Glutamatergic neuron (in vitro differentiated cells): ENCODE measurements around the gene TRAIP. TPM values are rescaled to one million over a fixed set of nuclear protein-coding genes. Genes with fewer than 3 reads are reported as not detected.
A peak's percentile ranks its signal among the peaks of the same experiment; 100 is the strongest.

Experiments used
- DNase-seq: peaks from one replicate; pipeline ENCODE4 v3.0.0; 2022
- H3K27ac Mint-ChIP-seq: one replicate; pipeline ENCODE4 v1.8.0; 2020; ENCODE audit warnings: mild to moderate bottlenecking, mixed read lengths, inconsistent platforms; ENCODE audit not compliant: unreplicated experiment
- H3K27me3 Mint-ChIP-seq: one replicate; pipeline ENCODE4 v1.8.0; 2020; ENCODE audit warnings: mild to moderate bottlenecking, moderate library complexity, mixed read lengths, inconsistent platforms; ENCODE audit not compliant: unreplicated experiment
- H3K36me3 Mint-ChIP-seq: one replicate; pipeline ENCODE4 v1.8.0; 2020; ENCODE audit warnings: mild to moderate bottlenecking, mixed read lengths, inconsistent platforms; ENCODE audit not compliant: unreplicated experiment
- H3K4me1 Mint-ChIP-seq: one replicate; pipeline ENCODE4 v1.8.0; 2020; ENCODE audit warnings: mild to moderate bottlenecking, low read depth, mixed read lengths, inconsistent platforms; ENCODE audit not compliant: unreplicated experiment
- H3K4me3 Mint-ChIP-seq: one replicate; pipeline ENCODE4 v1.8.0; 2020; ENCODE audit warnings: mild to moderate bottlenecking, mixed read lengths, inconsistent platforms; ENCODE audit not compliant: unreplicated experiment
- H3K9me3 Mint-ChIP-seq: one replicate; pipeline ENCODE4 v1.8.0; 2020; ENCODE audit warnings: mild to moderate bottlenecking, moderate library complexity, mixed read lengths, inconsistent platforms; ENCODE audit not compliant: unreplicated experiment
- CTCF ChIP-seq: fragments of 200-600 bp; sonication (generic); IDR thresholded peaks from one replicate; pipeline ENCODE4 v1.5.0; 2021; ENCODE audit not compliant: partially characterized antibody, unreplicated experiment
- total RNA-seq: library from RNA; stranded (reverse); fragmentation: NEBNext Ultra II Directional; extraction: Animal tissue kit (Norgen Biotek cat#: 25700); gene quantifications from one replicate; pipeline ENCODE4 v1.2.1, GENCODE V29; 2021; ENCODE audit not compliant: unreplicated experiment

TRAIP gene
- total RNA-seq, 1 donor from 2014 or later = 11.3 TPM

DNA sequence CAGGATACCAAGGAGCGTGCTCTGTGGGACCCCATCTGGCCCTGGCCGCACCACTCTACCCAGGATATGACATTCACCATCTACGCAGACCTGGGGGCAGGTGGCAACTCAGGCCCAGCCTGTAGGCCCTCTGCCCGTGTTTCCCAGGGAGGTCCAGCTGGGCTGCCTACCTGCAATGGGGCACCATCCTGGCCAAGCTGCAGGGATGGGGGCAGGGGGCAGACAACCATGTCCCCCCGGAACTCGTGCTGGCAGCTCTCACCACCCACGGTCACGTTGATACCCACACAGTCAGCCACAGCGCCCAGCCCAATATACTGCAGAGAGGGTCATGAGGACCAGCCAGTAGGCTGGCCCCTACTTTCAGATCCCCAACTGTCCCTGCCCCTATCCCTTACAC lies 39.4 kb upstream of the TRAIP start:
- no peak for TF ChIP-seq CTCF

DNA sequence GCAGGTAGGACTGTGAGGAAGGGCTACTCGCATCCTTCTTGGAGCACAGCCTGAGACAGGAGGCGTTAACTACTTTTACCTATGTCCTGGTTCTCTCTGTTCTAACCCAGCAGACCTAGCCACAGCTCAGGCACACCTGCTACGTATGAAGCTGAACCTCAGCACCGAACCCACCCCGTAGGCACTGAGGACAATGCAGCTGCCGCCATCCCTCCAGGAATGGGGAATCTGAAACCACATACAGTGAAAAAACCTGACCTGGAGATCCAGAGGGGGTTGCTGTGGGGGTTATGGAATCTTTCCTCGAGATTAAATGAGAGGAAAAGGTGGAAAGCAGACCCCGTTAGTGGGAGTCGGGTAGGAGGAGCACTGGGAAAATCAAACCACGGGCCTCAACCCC lies 32.9 kb upstream of the TRAIP start:
- H3K4me1 Mint-ChIP-seq = peaks cover 13% of the 10 kb centered on the region

More for the DNA sequence above, 39.4 kb upstream of the TRAIP start:
- Mint-ChIP-seq H3K9me3 (peaks cover 1% of the 10 kb centered on the region), H3K27me3 (peaks cover 2% of the 10 kb centered on the region), H3K4me3 (no peak overlapping the region), H3K36me3 (no peaks in the 10 kb centered on the region), H3K27ac (no peak overlapping the region), H3K4me1 (no peaks in the 10 kb centered on the region)
- DNase-seq = no peak

DNA sequence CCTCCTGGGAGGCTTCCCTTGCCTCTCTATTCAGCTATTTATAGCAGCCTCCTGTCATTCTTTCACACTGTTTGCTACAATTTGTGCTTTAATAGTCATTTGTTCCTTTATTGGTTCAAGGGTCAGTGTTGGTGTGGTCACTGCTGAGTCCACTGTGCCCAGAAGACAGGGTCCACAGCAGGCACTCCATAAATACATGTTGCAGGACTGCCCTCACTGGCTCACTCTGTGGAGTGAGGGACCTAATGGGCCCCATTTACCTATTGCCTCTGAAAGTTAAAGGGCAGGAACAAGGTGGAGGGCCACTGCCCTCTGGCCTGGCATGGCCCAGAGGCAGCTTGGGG lies 30.5 kb upstream of the TRAIP start:
- H3K27me3 Mint-ChIP-seq = peaks cover 3% of the 10 kb centered on the region

More for the DNA sequence above, 32.9 kb upstream of the TRAIP start:
- H3K27ac Mint-ChIP-seq = no peak overlapping the region
- no peaks in the 10 kb centered on the region for H3K36me3 Mint-ChIP-seq
- DNase-seq = no peak
- H3K4me3 Mint-ChIP-seq = no peak overlapping the region
- TF ChIP-seq CTCF = no peak
- H3K27me3 Mint-ChIP-seq = peaks cover 3% of the 10 kb centered on the region
- peaks cover 5% of the 10 kb centered on the region for H3K9me3 Mint-ChIP-seq

DNA sequence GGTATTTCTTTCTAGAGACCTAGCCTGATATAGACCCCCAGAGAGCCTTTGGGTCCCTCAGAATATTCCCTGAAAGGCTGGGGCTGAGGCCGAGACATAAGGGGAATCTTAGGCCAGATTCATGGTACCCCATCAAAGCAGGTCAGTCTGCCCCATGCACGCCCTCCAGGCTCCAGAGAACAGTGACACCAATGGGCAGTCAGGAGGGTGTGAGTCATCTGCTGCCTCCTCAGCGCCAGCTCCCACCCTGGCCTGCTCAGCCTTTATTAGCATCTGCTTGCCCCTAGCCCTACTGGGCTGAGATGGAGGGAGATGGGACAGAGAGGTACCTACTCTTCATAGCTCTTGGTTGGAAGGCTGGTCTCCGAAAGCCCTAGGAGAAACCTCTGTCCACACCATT lies 27.6 kb upstream of the TRAIP start:
- DNase-seq = no peak
- no peak overlapping the region for H3K27ac Mint-ChIP-seq
- H3K4me1 Mint-ChIP-seq = peaks cover 29% of the 10 kb centered on the region
- H3K36me3 Mint-ChIP-seq = no peaks in the 10 kb centered on the region
- H3K4me3 Mint-ChIP-seq = no peak overlapping the region
- no peak for TF ChIP-seq CTCF
- H3K9me3 Mint-ChIP-seq = peaks cover 6% of the 10 kb centered on the region
- H3K27me3 Mint-ChIP-seq = peaks cover 8% of the 10 kb centered on the region

More for the DNA sequence above, 30.5 kb upstream of the TRAIP start:
- H3K4me3 Mint-ChIP-seq = no peak overlapping the region
- TF ChIP-seq CTCF = no peak
- H3K36me3 Mint-ChIP-seq = no peaks in the 10 kb centered on the region
- no peak for DNase-seq
- peaks cover 5% of the 10 kb centered on the region for H3K9me3 Mint-ChIP-seq
- no peak overlapping the region for H3K27ac Mint-ChIP-seq
- H3K4me1 Mint-ChIP-seq = peaks cover 21% of the 10 kb centered on the region

DNA sequence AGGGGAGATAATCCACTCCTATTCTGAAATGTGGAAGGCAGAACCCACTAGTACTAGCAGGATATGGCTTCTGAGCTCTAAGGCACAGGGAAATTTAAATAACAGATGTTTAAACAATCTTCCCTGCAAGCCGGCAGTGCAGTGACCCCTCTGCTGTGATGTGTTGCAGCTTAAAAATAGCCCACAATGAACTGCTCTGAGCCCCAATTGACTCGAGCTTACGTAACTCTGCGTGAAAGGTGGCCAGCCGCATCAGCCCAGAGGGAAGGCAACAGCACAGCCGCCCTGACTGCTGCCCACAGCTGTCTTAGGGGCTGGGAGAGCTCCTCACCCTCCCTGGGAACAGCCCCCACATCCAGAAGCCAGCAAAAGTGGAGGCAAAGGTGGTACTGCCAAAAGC lies 25.8 kb upstream of the TRAIP start:
- Mint-ChIP-seq H3K27me3 (peaks cover 5% of the 10 kb centered on the region), H3K27ac (peak overlapping the region; percentile 97), H3K9me3 (peaks cover 6% of the 10 kb centered on the region)

More for the DNA sequence above, 25.8 kb upstream of the TRAIP start:
- no peak for TF ChIP-seq CTCF
- Mint-ChIP-seq H3K36me3 (no peaks in the 10 kb centered on the region), H3K4me1 (peaks cover 27% of the 10 kb centered on the region), H3K4me3 (peak overlapping the region; percentile 60)
- no peak for DNase-seq
